GM12873 (cell line): Measurements from ENCODE around the gene TAF4.

Experiments
- TF ChIP-seq, protein P1 (sequence below): IDR thresholded peaks from 2 replicates; pipeline ENCODE4 v1.5.1; 2012; ENCODE audit warnings: low read depth, mild to moderate bottlenecking, moderate library complexity, low read length, control low read depth; ENCODE audit not compliant: insufficient read depth; ENCODE audit errors: missing control alignments

Gene TAF4

DNA sequence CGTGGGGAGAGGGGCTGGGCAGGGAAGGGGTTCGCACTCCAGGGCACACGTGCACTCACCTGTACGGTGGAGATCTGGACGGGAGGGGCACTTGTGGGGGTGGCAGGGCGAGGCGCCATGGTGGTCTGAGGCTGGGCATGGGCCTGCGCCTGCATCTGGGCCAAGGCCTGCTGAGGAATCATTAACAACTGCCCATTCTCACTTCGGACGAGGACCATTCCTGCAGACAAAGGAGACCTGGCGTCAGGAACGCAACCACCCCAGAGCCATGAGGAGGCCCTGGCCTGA, 51.2 kb downstream of the TAF4 start:
- TF ChIP-seq, protein P1, sequence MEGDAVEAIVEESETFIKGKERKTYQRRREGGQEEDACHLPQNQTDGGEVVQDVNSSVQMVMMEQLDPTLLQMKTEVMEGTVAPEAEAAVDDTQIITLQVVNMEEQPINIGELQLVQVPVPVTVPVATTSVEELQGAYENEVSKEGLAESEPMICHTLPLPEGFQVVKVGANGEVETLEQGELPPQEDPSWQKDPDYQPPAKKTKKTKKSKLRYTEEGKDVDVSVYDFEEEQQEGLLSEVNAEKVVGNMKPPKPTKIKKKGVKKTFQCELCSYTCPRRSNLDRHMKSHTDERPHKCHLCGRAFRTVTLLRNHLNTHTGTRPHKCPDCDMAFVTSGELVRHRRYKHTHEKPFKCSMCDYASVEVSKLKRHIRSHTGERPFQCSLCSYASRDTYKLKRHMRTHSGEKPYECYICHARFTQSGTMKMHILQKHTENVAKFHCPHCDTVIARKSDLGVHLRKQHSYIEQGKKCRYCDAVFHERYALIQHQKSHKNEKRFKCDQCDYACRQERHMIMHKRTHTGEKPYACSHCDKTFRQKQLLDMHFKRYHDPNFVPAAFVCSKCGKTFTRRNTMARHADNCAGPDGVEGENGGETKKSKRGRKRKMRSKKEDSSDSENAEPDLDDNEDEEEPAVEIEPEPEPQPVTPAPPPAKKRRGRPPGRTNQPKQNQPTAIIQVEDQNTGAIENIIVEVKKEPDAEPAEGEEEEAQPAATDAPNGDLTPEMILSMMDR, result no peak

DNA sequence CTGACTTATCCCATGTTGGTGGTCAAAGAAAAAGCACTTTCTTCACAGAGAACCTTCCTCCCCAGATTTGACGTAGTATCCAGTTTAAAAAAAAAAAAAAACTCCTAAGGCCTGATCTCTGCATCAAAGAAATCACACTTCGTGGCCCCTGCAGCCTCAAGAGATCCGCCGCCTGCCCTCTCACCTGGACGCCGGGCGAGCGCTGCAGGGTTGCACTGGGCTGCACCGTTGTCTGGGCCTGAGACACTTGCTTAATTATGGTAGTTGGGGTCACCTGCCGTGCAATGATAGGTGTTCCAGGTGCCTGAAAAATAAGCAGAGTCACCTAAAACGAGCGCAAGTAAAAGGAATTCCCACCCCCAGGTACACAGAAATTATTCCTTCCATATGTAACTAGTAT, 53.0 kb downstream of the TAF4 start:
- TF ChIP-seq, protein P1, result no peak

DNA sequence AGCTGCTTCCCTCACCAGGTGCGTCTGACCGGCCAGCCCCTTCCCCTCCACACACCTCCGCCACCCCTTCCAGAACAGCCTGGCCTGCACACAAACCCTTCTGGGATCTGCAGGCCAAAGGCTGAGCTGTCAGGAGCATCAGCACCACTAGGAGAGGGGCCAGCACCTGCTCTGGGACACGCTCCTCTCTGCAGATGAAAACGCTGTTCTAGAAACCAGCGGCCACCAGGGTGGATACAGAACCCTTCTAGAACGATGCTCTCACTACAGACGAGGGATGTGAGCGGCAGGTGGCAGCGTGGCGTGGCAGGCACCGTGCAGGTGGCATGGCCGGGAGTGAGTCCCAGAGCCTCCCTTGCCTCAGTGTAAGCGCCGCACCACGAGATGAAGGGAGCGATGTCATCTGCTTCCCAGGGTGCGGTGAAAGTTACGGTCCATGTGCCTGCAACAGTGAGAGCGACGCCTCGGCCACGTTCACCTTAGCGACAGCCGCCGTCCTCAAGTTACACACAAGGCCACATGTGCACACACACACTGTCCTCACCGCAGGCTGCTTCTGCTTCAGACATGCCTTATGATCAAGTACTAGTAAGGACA, 53.6 kb downstream of the TAF4 start:
- TF ChIP-seq, protein P1, result no peak

DNA sequence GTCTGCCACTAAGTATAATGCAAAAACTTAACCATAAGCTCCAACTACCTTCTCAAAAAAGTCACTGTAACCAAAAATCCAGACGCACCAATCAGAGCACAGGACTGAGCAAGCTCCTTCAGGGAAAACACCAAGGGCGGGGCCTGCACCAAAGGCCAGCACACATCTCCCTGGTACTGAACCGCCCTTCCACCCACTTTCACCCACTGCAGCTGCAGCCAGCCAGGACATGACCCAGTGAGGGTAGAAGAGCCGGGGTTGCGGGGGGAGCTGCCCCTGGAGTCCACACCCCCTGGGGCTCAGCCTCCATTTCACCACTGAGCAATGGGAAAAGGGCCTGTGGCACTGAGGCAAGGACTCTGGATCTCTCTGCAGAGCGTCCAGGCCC, 54.3 kb downstream of the TAF4 start:
- TF ChIP-seq, protein P1, result no peak

DNA sequence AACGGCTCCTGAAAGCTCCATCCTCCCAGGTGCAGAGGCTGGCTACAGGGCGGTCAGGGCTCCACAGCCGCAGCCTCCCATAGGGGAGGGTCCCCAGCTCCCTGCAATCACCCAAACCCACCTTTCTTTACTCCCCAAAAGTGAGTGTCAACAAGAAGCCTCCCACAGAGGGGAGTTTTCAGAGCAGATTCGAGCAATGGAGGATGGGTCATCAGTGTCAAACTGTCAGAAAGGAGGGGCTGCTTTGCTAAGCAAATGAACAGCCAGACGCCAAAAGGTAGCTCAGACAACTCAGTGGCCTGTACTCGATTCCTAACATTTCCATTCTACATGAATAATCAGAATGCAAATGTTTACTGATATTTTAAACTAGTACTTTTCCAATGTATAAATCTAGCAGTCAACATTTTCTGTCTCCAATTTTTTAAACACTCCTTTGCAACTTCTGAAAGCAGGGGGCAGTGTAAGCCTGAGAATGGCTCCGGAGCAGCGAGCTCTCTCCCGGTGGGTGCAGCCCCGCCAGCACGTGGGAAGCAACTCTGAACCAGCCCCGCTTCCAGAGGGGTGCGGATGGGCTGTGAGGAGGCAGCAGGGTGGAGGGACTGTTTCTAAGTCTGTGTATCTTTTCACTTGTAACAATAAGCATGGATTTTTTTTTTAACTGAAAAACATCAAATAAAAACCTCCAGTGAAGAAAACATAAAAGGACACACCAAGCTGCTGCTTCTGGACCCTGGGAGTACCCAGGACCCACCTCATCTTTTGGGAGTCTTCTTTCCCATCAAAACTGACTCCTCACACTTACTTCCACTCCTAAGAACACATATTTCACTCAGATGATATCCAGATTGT, 54.9 kb downstream of the TAF4 start:
- TF ChIP-seq, protein P1, result peak; percentile 60

DNA sequence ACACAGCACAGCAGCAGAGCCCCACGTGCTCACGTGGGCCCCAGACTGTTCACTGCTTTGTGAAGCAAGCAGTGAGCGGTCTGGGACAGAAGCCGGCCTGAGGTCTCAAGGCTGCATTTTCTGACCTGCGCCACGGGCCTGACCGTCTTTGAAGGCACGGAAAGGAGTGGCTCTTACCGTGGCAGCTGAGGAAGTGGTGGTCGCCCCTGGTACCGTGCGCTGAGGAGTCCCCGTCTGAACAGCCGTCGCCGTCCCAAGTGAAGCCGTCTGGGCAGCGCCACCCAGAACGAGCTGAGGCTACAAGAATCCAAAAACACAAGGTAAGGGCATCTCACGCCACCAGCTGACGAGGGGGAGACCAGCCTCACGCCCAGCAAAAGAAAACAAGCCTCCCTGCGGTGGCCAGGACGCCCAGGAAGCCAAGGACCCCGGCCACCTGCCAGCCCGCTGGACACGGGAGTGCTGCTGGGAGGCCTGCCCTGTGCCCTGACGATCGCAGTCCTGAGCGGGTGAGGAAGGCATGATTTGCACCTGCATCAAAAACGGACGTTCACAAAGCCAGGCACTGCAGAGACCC, 55.7 kb downstream of the TAF4 start:
- TF ChIP-seq, protein P1, result no peak

DNA sequence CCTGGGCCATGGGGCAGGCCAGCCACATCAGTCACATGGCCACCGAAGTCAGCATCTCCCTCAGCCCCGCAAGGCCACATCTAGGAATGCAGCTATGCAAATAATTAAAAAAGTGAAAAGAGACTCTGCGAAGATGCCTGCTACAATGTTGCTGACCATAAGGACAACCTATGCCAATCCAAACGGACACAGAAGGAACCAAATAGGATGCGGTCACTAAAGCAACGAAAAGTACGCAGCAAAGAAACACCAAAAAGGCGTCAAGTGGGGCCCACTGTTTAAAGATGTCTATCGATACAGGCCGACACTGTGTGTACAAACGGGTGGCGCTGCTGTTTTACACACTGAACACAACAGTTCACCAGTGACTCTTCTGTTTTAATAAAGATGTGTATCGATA, 56.4 kb downstream of the TAF4 start:
- TF ChIP-seq, protein P1, result no peak
